GM21360 (cell line): ENCODE data around the gene ABLIM1.

Experiments used
- ATAC-seq: cut with Tn5 transposase; IDR thresholded peaks from one replicate; pipeline ENCODE4 v1.9.1; 2021; ENCODE audit warnings: mild to moderate bottlenecking, moderate library complexity; ENCODE audit not compliant: unreplicated experiment

Gene ABLIM1

DNA sequence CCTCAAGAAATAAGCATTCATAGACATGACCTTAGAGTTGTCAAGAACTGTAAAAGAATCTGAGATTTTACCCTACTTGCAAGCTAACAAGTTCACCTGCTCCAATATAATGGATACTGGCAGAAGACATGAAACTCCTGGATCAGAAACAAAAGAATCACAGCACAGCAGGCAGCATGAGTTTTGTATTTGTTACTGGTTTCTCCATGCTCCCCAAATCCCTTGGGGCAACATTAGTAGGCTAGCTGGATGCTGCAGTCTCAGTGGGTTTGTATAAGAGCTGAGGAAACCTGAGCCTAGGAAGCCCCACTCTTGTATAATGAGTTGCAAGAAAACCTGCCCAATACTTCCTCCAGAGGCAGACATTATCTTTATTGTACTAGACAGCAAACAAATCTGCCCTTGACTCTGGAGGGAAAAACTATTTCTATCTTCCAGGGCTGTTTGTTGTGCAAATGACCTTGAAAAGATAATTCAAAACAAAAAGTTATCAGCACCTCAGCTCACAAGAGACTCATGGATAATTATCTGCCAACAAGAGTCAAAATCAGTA, 64.8 kb downstream of the ABLIM1 start:
- no peak for ATAC-seq

DNA sequence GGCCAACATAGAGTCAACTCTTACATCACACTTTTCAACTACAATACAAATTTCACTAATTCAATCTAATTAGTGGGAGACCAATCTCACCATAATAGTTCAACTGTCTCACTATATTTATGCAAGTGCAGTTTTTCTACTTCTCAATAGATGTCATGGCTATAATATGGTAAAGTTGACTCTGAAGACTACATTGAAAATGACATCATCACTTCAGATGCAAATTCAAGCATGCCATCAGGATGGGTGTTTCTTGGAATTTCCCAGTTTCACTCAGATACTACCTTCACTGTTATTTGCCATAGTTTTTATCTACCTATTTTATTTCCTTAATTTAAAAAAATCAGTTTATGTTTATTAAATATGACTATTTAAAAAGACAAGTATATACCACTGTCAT, 67.1 kb downstream of the ABLIM1 start:
- no peak for ATAC-seq

DNA sequence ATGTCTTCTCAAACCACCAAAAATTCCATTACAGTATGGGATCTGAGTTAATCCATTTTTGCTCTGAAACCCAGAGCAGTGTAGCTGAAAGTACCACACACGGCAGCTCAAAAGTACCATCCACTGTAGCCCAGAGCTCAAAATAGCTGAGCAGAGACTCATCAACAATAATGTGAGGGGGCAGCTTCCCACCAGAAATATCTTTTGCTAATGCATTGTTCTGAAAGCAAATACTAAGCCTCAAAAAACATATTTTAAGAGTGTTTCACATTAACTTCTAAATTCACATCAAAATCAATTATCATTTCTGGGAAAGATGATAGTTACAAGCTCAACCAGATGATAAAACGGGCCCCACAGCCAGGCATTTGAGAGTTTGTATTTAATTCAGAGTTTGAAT, 73.7 kb downstream of the ABLIM1 start:
- ATAC-seq = no peak

DNA sequence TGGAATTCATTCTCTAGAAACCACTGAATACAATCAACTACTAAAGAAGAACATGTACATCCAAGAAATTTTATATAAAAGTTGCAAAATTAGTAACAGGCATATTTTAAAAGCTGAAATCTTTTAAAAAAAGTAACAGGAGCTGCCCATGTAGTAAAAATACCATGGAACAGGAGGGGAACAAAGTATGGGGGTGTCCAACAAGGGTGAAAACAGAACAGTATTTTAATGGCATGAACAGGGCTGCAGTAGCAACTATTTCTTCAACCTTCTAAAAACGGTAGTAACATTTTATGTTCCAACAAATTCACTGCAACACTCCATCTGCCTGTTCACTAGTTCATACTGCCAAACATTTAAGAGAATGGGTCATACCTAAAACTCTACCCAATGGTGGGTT, 77.0 kb downstream of the ABLIM1 start:
- no peak for ATAC-seq

DNA sequence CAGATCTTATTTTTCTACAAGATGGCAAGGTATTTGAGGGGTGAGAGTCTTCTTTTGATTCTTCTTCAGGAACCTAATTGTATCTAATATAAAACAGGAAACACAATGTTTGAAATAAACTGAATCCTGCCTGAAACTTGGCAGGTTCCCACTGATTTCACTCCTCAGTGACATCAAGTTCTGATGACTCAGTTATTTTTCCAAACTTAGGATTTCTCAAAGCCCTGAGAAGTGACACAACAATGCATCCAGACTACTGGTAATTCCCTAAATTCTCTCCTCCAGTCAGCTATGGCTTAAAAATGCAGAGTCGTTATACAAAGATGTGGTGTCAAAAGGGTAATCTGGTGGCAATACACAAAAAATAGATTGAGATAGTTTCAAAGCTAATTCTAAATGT, 80.9 kb downstream of the ABLIM1 start:
- ATAC-seq = no peak

DNA sequence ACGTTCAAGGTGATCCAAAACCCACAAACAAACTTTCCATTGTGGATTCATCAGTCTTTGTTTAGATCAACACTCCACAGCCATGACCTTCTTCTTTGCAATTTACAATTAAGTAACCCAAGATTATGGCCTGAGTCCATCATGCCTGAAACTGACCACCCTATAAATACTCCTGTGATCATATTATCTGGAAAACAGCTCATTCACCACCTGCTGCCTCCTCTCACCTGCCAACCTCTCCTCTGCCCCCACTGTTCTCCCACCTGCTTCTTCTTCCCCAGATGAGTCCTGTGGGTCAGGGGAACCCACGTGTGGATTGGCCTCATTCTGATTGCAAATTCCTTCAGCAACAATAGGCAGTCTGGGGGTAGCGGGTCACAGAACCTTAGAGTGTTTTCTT, 81.4 kb downstream of the ABLIM1 start:
- no peak for ATAC-seq

DNA sequence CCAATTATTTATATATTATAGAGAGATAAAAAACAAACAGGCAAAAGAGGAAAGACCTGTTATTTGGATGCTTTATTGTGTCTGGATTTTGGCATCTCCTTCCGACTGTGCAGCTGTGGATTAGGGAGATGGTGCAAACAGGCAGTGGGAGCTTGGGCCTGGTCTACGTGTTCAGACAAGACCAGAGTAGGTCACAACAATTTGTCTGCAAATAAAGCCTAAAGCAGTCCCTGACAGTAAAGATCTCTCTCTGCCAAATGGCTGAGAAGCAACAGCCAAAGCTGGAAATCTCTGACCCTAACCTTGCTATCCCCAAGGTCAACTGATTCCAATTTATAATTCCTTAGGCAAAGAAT, 82.0 kb downstream of the ABLIM1 start:
- no peak for ATAC-seq

DNA sequence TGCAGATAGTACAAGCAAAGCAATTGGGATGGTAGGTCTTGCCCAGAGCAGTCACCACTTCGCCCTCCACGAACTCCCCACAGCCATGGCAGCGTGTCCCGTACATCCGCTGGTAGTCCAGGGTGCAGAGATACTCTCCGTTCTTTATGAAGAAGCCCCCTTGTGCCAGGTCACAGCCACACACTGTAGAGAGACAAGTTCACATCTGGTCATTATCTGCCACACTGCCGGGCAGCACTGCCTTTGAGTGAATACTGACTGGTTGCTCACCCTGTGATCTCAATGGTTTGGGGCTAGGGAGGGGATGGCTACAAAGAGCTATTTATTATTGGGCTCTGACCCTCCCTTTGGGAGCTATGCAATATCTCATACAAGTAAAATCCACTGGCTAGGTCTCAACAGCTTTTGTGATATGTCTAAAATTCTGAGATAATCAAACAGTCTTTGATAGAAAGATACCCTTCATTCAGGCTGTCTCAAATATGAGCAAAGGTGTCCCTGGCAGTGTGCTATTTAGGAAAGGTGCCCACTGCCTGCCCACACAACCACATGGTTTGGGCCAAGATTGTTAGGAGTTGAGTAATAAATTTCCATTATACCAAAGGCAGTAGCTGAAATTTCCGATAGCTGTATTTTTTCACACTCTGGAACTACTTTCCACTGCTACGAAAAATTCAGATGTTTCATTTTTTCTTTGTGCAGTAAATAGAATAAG, 82.5 kb downstream of the ABLIM1 start:
- no peak for ATAC-seq

DNA sequence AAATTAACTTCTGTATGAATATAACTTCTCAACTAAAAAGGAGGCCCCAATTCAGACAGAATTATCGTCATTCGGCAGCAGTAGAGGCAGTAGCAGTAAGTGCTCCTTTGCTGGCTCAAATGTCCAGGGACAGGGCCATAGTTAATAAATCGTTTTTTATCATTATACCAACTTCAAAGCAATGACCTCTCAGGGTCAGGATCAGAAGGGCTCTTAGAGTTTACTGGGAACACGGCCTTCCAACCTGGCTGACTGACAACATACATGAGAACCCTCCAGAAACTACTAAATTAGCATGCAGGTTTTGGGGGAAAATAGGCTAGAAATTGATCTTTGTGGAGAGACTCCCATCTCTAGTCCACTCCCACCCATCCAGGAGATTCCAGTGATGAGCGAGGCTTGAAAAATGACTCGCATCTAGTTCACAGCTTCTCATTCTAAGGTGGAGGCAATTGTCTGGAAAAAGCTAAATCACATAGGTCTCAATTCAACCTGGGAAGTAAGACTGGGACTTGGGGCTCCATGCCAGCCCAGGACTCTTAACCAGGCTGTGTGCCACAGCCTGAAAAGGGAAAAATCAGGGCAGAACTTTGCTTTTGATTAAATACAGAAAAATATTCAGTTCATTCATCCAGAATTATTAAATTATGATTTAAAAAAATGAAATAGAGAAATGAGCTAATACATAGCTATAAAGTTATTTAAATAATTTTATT, 84.6 kb downstream of the ABLIM1 start:
- ATAC-seq = no peak

DNA sequence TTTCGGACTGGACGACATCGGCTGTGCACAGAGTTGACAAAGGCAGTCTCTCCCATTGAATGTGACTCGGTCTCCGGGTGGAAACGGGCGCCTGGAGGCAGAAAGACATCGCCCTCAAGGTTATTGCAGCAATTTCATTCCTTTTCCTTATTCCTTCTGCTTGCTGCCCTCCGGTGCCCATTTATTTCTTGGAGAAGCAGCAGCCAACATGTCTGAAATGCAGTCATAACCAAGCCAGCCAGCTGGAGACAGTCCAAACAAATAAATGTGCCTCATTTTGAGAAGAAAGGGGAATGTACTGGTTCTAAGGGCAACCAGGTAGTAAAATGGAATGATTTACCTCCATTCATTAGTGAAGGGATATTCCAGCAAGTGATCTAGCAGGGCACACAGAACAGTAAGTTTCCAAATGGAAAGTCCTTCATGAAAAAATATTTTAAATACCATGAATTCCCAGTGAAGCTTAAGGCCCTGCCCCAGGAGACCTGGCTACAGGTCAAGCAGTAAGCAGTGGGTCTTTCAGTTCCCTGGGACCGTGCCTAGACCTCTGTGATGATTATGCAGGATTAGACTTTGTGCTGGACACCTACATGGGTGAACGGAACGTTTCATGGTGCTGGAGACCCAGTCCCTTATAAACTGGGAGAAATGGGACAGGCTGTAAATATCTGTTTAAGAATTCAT, 86.6 kb downstream of the ABLIM1 start:
- ATAC-seq = no peak

DNA sequence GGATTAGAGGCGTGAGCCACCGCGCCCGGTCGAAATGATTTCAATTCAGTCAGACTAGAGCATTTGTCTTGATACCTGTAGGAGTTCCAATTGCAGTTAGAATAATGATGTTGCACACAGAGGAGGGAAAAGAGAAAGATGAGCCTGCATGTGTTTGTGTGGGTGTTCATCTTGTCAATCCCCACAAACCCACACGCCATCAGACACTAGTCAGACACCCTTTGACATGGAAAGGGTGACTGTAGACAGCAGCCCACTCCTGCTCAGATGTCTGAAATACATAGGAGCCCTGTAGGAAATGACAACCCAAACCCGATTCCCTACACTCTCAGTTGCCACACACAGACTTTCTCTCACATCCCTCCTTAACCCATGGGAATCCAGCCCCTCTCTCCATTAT, 92.0 kb downstream of the ABLIM1 start:
- ATAC-seq = no peak

DNA sequence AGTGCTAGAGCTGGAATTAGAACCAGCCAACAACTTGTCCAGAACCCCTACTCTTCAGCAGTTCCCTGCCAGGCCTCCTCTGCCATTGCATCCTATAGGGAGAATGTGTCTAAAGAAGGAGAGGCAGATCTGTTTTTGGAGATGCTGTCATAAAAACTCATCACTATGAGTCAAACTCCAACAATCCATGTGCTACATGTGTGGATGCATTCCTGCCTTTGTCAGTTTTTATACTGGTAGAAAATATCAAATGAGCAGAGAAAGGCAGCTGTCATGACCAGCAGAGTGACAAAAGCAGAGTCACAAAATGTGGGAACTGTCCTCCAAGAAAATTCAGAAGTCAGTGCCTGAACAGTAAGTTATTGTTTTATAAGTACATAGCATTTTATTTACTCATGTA, 93.0 kb downstream of the ABLIM1 start:
- no peak for ATAC-seq

DNA sequence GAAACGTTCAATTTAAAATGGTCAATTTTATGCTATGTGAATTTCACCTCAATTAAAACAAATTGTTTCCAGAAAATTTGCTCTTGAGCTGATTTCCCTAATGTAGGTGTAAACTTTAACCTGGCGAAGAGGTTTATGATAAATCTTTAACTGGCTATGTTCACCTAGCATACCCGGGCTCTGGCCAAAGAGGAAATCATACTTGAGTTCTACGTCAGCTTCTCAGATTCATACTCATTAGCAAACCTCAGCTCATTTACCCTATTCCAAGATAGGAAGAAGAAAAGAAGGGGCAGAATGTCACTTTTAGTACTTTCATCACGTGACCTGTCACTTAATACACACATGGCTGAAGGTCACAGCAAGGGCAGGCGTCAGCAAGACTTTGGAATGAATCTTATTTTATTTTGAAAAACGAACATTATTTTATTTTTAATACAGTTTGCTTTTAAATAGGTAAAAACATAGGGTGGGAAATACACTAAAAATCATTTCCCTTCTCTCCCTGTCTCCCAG, 97.0 kb downstream of the ABLIM1 start:
- ATAC-seq = no peak

DNA sequence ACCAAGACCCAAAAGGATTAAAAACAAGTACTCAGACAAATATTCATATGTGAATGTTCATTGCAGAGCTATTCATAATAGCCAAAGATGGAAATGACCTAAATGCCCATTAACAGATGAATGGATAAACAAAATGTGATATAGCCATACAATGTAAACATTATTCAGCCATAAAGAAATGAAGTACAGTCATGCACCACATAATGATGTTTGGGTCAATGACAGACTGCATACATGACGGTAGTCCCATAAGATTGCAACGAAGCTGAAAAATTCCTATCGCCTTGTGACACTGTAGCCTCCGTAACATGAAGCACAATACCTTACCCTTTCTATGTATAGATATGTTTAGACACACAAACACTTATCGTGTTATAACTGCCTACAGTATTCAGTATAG, 97.9 kb downstream of the ABLIM1 start:
- no peak for ATAC-seq

DNA sequence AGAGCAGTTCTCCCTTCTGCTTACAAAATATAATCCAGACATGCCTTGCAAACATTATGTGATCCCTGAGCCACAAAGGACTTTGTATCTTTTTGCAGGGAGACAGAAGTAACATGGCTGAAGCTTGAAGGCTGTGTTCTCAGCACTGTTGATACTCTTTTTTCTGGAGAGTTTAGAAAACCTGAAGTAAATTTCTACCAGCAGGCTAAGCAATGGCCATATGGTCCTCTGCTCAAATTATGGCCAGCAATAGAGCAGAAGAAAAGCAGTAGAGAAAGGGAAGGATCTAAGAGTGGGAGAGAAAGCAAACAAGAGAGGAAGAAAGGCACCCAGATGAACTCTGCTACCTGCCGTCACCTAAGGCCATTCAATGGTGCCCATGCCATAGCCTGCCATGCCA, 98.4 kb downstream of the ABLIM1 start:
- no peak for ATAC-seq

DNA sequence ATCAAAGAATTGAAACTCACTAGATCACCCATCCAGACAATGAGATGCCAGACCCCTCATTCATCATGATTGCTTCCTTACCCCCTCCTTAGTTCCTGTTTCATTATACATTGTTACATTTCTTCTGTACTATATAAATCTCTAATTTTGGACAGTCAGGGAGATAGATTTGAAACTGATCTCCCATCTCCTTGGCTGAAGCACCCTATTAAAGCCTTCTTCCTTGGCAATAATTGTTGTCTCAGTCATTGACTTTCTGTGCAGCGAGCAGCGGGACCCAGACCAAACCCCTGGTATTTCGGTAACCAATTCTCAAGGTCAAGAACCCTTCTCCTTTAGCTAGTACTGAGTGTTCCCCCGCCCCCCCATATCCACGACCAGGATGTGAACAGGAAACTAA, 100.2 kb downstream of the ABLIM1 start:
- no peak for ATAC-seq

DNA sequence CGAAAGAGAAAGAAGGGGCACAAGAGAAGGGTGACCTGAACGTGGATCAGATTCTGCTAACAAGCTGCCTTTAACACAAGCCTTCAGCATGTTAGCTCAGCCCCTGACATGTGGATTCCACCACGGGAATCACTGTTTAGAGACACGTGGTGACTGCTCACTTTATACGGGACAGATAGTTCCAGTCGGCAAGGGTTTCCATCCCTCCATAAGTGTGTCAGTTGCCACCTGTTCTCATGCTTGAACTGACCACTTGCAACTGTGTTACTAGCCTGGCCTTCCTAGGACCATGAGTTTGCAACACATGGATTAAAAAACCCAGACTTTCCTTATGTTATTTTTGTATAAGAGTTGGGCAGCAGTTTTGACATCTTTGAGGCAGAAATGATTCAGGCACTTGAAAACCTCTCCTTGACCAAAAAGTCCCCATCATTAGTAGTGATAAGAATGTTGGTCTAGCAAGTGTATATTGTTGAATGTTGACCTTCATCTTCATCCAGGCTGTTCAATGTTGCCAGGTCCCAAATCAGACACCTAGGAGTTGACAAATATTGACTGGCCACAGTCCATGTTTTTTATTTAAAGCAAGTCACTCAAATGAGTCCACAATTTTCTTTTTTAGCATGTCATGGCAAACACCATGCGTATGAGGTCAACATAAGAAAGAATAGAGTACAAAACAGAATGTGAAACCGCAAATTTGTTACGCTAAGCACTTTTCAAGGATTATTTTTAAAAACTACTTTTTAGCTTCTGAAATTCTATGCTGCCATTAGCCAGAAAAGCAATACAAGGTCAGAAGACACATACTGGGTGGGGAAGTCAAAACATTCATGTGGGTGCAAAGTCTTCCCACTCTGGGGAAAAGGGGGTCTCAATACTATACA, 101.6 kb downstream of the ABLIM1 start:
- ATAC-seq = no peak

DNA sequence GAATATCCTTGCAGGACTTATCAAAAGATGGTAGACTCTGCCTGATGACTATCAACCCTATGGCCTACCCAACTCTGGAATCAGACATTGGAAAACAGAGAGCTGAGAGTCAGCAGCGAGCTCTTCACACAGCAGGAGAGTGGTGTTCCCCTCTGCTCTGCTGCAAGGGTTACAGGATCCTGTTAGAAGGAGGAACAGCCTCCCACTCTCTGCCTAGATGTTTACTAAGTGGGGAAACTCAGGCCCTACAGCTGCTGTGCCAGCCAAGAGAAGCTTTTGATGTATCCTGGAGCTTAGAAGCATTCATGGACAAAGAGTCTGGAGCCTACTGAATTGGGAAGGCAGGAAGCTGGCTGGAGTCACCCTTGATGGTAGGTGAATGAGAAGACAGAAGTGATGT, 104.6 kb downstream of the ABLIM1 start:
- ATAC-seq = no peak

DNA sequence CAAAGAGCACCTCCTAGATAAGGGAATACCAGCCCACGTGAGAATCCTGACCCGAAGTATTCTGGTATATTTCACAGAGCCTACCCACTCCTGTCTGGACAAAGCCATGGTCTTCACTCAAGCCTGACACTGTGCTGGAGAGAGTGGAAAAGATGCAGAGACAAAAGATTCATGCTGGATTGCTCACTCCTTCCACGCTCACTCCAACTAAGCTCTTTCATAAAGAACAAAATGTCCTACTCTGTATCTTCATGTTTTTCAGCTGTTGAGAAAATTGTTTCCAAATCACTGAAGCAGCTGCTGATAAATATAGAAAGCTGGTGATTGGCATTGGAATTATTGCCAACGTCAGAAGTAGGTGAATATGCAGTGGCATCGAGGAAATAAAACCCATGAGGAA, 106.0 kb downstream of the ABLIM1 start:
- no peak for ATAC-seq

DNA sequence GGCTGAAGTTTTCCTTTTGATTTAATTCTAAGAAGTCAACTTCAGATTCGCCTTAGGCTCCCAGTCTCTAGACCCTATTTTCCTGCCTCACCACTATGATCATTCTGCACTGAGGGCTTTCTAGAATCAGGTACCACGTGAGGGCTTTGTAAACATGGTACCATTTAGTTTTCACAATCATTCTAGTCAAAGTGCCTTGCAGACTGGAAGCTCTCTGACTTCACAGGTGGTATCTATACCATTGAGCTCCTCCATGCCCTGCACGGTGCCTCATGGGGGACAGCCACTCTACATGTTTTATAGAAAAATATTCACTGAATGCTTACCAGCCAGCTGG, 106.5 kb downstream of the ABLIM1 start:
- ATAC-seq = no peak
